ENCODE results near the gene CCDC39. TPM values are rescaled to one million over a fixed set of nuclear protein-coding genes. Genes with fewer than 3 reads are reported as not detected.

Gene CCDC39
- not detected for total RNA-seq

GRCh38 chr3:180679178-180680096, at the start of gene CCDC39:
TSS of gene CCDC39 (minus strand) at chr3:180679489. CDS start at chr3:180679380, 109 bp downstream.
- H3K27me3 Mint-ChIP-seq (ENCODE audit: low read depth) = peaks cover 58% of the 10 kb centered on the region
- H3K4me3 Mint-ChIP-seq = peak within 1 kb of the TSS; percentile 86
- H3K9me3 Mint-ChIP-seq = no peaks in the 10 kb centered on the region
- H3K4me1 Mint-ChIP-seq (ENCODE audit: low read depth) = peaks cover 19% of the 10 kb centered on the region
- ATAC-seq (peak; percentile 92 to 96), DNase-seq (peak; percentile 55)
- H3K36me3 Mint-ChIP-seq (ENCODE audit: insufficient read depth) = no peaks in the 10 kb centered on the region

- no peaks in the 10 kb centered on the region for H3K4me1 Mint-ChIP-seq (ENCODE audit: low read depth)
- no peak overlapping the region for H3K4me3 Mint-ChIP-seq
Observed at GRCh38 chr3:180720012-180720411, 40.7 kb upstream of the CCDC39 start.

GRCh38 chr3:180707896-180708295, 28.6 kb upstream of the CCDC39 start:
- Mint-ChIP-seq H3K36me3 (ENCODE audit: insufficient read depth) (no peaks in the 10 kb centered on the region), H3K4me3 (no peak overlapping the region), H3K4me1 (ENCODE audit: low read depth) (no peaks in the 10 kb centered on the region), H3K9me3 (no peaks in the 10 kb centered on the region), H3K27me3 (ENCODE audit: low read depth) (peaks cover 17% of the 10 kb centered on the region)
- ATAC-seq (no peak), DNase-seq (no peak)

More at GRCh38 chr3:180720012-180720411, 40.7 kb upstream of the CCDC39 start:
- Mint-ChIP-seq H3K27me3 (ENCODE audit: low read depth) (no peaks in the 10 kb centered on the region), H3K36me3 (ENCODE audit: insufficient read depth) (no peaks in the 10 kb centered on the region), H3K9me3 (no peaks in the 10 kb centered on the region)
- DNase-seq (no peak), ATAC-seq (no peak)

DNA sequence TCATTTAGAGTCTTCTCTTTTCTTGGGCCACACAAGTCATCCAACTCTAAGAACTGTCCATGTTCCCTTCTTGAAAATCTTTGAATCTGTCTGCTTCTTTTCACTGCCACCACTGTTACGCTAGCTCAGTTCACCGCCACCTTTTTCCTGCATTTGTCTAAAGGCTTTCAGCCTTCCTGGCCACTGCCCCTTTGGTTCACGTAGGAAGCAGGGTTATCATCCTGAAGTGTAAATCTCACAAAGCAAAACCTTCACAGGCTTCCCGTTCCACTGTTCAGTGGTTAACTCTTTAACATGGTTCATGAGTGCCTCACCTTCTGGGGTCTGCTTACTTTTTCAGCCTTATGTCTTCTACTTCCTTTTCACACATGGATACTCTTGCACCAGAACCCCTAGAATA, 26.3 kb upstream of the CCDC39 start:
- no peak for ATAC-seq
- Mint-ChIP-seq H3K36me3 (ENCODE audit: insufficient read depth) (no peaks in the 10 kb centered on the region), H3K4me1 (ENCODE audit: low read depth) (no peaks in the 10 kb centered on the region), H3K4me3 (no peak overlapping the region), H3K9me3 (no peaks in the 10 kb centered on the region), H3K27me3 (ENCODE audit: low read depth) (peaks cover 24% of the 10 kb centered on the region)
- no peak for DNase-seq

- H3K27me3 Mint-ChIP-seq (ENCODE audit: low read depth) = peaks cover 24% of the 10 kb centered on the region
- ATAC-seq (no peak), DNase-seq (no peak)
- no peak overlapping the region for H3K4me3 Mint-ChIP-seq
- no peaks in the 10 kb centered on the region for H3K36me3 Mint-ChIP-seq (ENCODE audit: insufficient read depth)
- no peaks in the 10 kb centered on the region for H3K4me1 Mint-ChIP-seq (ENCODE audit: low read depth)
- no peaks in the 10 kb centered on the region for H3K9me3 Mint-ChIP-seq
Observed at GRCh38 chr3:180704532-180704931, 25.2 kb upstream of the CCDC39 start.

GRCh38 chr3:180700941-180701340, 21.7 kb upstream of the CCDC39 start:
- peaks cover 25% of the 10 kb centered on the region for H3K27me3 Mint-ChIP-seq (ENCODE audit: low read depth)
- H3K36me3 Mint-ChIP-seq (ENCODE audit: insufficient read depth) = no peaks in the 10 kb centered on the region
- no peaks in the 10 kb centered on the region for H3K9me3 Mint-ChIP-seq
- no peak for ATAC-seq
- DNase-seq = no peak
- no peak overlapping the region for H3K4me3 Mint-ChIP-seq
- H3K4me1 Mint-ChIP-seq (ENCODE audit: low read depth) = no peaks in the 10 kb centered on the region

DNA sequence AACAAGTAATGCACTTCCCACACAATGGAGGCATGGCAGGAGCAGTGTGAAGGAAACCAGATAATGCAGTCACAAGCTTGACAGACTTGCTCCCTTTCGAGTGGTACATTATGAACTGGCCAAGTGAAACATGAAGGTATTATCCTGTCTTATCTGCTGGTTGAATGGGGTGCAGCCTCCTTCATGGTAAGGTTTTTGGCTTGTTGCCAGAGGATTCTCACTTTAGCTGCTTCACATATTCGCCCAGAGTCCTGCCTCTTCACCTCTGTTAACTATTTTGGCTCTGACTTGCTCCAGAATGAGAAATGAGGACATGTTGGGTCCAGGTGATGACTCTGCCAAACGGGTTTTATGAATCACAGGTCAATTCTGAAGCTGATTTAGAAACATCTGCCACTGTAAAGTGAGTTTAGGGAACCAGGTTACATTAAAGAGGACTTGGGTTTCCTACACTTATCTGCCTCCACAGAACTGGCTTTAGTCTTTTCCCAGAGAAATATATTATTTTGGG, 19.5 kb upstream of the CCDC39 start:
- H3K36me3 Mint-ChIP-seq (ENCODE audit: insufficient read depth) = no peaks in the 10 kb centered on the region
- H3K4me1 Mint-ChIP-seq (ENCODE audit: low read depth) = no peaks in the 10 kb centered on the region
- DNase-seq = no peak
- no peaks in the 10 kb centered on the region for H3K9me3 Mint-ChIP-seq
- peaks cover 15% of the 10 kb centered on the region for H3K27me3 Mint-ChIP-seq (ENCODE audit: low read depth)
- ATAC-seq = no peak
- no peak overlapping the region for H3K4me3 Mint-ChIP-seq

DNA sequence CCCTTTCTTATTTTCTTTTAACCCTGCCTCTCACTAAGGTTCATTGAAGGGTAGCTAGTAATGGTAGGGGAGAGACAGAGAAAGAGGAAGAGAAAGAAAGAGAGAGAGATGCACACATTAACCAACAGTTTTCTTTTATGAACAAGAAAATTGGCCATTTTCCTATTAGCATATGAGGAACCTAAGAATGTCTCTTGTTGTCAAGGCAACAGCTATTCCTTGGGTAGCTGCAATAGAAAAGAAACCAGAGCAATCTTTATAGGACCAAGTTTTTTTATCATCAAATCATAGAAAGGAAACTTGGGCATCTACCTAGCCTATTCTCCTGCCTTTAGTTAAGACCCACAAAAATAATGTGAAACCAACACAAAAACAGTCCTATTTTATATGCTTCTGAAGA, 15.0 kb upstream of the CCDC39 start:
- Mint-ChIP-seq H3K4me3 (no peak overlapping the region), H3K27me3 (ENCODE audit: low read depth) (peaks cover 12% of the 10 kb centered on the region), H3K4me1 (ENCODE audit: low read depth) (no peaks in the 10 kb centered on the region), H3K9me3 (no peaks in the 10 kb centered on the region), H3K36me3 (ENCODE audit: insufficient read depth) (no peaks in the 10 kb centered on the region)
- ATAC-seq = no peak
- DNase-seq = no peak

- ATAC-seq (no peak), DNase-seq (no peak)
- no peaks in the 10 kb centered on the region for H3K4me1 Mint-ChIP-seq (ENCODE audit: low read depth)
- H3K4me3 Mint-ChIP-seq = no peak overlapping the region
- H3K9me3 Mint-ChIP-seq = no peaks in the 10 kb centered on the region
- H3K36me3 Mint-ChIP-seq (ENCODE audit: insufficient read depth) = no peaks in the 10 kb centered on the region
- peaks cover 9% of the 10 kb centered on the region for H3K27me3 Mint-ChIP-seq (ENCODE audit: low read depth)
Observed at GRCh38 chr3:180693656-180694055, 14.4 kb upstream of the CCDC39 start.

GRCh38 chr3:180690061-180690460, 10.8 kb upstream of the CCDC39 start:
- H3K36me3 Mint-ChIP-seq (ENCODE audit: insufficient read depth) = no peaks in the 10 kb centered on the region
- ATAC-seq (no peak), DNase-seq (no peak)
- H3K4me3 Mint-ChIP-seq = no peak overlapping the region
- no peaks in the 10 kb centered on the region for H3K9me3 Mint-ChIP-seq
- H3K4me1 Mint-ChIP-seq (ENCODE audit: low read depth) = no peaks in the 10 kb centered on the region
- H3K27me3 Mint-ChIP-seq (ENCODE audit: low read depth) = peaks cover 17% of the 10 kb centered on the region

GRCh38 chr3:180684807-180685206, 5.5 kb upstream of the CCDC39 start:
- no peak for DNase-seq
- Mint-ChIP-seq H3K9me3 (no peaks in the 10 kb centered on the region), H3K4me3 (no peak overlapping the region)

DNA sequence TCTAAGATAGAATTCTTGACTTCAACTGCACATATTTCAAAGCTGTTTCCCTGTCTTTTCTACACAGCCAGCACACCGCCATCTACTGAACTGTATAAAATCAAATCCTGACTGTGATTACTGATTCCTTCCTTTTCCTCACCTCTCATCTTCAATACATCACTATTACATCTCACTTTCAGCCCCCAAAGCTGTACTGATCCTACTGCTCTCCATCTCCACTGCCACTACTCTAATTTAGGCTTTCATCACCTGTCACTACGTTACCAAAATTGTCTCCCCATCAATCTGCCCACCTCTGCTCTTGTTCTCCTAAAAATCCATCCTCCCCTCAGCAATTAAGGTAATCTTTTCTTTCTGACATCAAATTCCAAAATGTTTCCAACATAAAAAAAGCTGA, 4.5 kb upstream of the CCDC39 start:
- no peak for ATAC-seq
- Mint-ChIP-seq H3K9me3 (no peaks in the 10 kb centered on the region), H3K27me3 (ENCODE audit: low read depth) (peaks cover 35% of the 10 kb centered on the region), H3K4me1 (ENCODE audit: low read depth) (peaks cover 10% of the 10 kb centered on the region), H3K4me3 (no peak overlapping the region), H3K36me3 (ENCODE audit: insufficient read depth) (no peaks in the 10 kb centered on the region)
- DNase-seq = no peak

More at GRCh38 chr3:180684807-180685206, 5.5 kb upstream of the CCDC39 start:
- Mint-ChIP-seq H3K27me3 (ENCODE audit: low read depth) (peaks cover 25% of the 10 kb centered on the region), H3K36me3 (ENCODE audit: insufficient read depth) (no peaks in the 10 kb centered on the region), H3K4me1 (ENCODE audit: low read depth) (peaks cover 3% of the 10 kb centered on the region)
- no peak for ATAC-seq

DNA sequence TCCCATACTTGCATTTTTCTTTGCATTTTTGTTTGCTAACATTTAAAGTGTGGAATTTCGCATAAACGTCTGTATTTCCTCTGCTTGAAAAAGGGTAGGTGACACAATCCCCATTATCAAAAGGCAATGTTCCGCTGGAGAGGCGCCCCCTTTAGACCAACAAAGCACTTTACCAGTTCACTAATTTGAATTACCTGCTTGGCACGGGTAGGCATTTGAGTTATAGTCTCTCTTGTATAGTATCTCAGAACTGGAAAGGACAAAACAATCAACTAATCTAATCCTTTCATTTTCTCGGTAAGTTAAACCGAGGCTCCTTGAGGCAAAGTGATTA, 775 bp upstream of the CCDC39 start:
- Mint-ChIP-seq H3K4me3 (peak overlapping the region; percentile 86), H3K9me3 (no peaks in the 10 kb centered on the region), H3K36me3 (ENCODE audit: insufficient read depth) (no peaks in the 10 kb centered on the region), H3K27me3 (ENCODE audit: low read depth) (peaks cover 53% of the 10 kb centered on the region), H3K4me1 (ENCODE audit: low read depth) (peaks cover 19% of the 10 kb centered on the region)
- no peak for DNase-seq
- ATAC-seq = peak; percentile 35 to 44

- H3K36me3 Mint-ChIP-seq (ENCODE audit: insufficient read depth) = no peaks in the 10 kb centered on the region
- no peak overlapping the region for H3K4me3 Mint-ChIP-seq
Observed at GRCh38 chr3:180678231-180678630, 1.1 kb downstream of the CCDC39 start.

DNA sequence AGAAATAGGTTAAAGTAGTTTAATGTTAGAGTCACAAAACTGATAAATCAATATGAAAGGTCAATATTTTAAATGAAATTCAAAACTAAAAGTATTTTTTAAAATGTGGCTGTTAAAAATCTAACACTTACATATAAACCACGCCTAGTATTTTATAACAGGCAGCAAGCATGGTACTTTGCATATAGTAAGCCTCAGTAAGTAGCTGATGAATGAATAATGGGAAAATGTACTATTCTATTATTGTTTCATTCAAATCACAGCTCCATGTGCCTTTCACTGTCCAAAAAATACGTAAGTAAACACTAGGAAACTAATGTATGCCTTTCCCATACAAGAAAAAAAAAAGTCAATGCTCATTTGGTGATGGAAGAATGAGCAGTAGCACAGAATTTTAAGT, 17.8 kb downstream of the CCDC39 start:
- no peaks in the 10 kb centered on the region for H3K4me1 Mint-ChIP-seq (ENCODE audit: low read depth)
- DNase-seq (no peak), ATAC-seq (no peak)
- no peaks in the 10 kb centered on the region for H3K36me3 Mint-ChIP-seq (ENCODE audit: insufficient read depth)
- H3K9me3 Mint-ChIP-seq = no peaks in the 10 kb centered on the region
- no peak overlapping the region for H3K4me3 Mint-ChIP-seq
- H3K27me3 Mint-ChIP-seq (ENCODE audit: low read depth) = peaks cover 4% of the 10 kb centered on the region

More at GRCh38 chr3:180678231-180678630, 1.1 kb downstream of the CCDC39 start:
- DNase-seq = no peak
- Mint-ChIP-seq H3K4me1 (ENCODE audit: low read depth) (peaks cover 19% of the 10 kb centered on the region), H3K9me3 (no peaks in the 10 kb centered on the region), H3K27me3 (ENCODE audit: low read depth) (peaks cover 52% of the 10 kb centered on the region)
- no peak for ATAC-seq
